Measurements from ENCODE around the gene ATP5MG.
A peak's percentile ranks its signal among the peaks of the same experiment; 100 is the strongest.

Gene ATP5MG

DNA sequence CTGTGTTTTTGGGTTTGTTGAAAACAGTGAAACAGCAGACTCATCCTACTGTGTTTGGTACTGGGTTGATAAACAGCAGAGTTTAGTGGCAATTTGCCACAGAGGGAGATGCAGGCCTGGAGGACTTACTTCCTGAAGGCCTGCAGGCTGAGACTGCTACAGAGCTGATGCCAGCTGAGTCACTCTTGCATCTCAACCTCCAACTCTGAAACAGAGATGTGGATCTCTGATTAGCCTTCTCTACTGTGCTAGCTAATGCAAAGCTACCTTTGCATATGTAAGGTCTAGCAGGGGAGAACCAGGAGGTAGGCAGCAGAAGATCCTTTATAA lies 14.3 kb downstream of the ATP5MG start:
- TF ChIP-seq RAD21 (IDR thresholded peaks at IDR 0.05; ENCODE audit: low read depth), result no peak
- TF ChIP-seq EGR1 (IDR thresholded peaks at IDR 0.05), result no peak
- TF ChIP-seq, protein P1, sequence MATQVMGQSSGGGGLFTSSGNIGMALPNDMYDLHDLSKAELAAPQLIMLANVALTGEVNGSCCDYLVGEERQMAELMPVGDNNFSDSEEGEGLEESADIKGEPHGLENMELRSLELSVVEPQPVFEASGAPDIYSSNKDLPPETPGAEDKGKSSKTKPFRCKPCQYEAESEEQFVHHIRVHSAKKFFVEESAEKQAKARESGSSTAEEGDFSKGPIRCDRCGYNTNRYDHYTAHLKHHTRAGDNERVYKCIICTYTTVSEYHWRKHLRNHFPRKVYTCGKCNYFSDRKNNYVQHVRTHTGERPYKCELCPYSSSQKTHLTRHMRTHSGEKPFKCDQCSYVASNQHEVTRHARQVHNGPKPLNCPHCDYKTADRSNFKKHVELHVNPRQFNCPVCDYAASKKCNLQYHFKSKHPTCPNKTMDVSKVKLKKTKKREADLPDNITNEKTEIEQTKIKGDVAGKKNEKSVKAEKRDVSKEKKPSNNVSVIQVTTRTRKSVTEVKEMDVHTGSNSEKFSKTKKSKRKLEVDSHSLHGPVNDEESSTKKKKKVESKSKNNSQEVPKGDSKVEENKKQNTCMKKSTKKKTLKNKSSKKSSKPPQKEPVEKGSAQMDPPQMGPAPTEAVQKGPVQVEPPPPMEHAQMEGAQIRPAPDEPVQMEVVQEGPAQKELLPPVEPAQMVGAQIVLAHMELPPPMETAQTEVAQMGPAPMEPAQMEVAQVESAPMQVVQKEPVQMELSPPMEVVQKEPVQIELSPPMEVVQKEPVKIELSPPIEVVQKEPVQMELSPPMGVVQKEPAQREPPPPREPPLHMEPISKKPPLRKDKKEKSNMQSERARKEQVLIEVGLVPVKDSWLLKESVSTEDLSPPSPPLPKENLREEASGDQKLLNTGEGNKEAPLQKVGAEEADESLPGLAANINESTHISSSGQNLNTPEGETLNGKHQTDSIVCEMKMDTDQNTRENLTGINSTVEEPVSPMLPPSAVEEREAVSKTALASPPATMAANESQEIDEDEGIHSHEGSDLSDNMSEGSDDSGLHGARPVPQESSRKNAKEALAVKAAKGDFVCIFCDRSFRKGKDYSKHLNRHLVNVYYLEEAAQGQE (IDR thresholded peaks at IDR 0.05; ENCODE audit: low read depth), result no peak
- no peak for TF ChIP-seq YY1 (IDR thresholded peaks at IDR 0.05; ENCODE audit: low read depth)
- TF ChIP-seq, protein P2, sequence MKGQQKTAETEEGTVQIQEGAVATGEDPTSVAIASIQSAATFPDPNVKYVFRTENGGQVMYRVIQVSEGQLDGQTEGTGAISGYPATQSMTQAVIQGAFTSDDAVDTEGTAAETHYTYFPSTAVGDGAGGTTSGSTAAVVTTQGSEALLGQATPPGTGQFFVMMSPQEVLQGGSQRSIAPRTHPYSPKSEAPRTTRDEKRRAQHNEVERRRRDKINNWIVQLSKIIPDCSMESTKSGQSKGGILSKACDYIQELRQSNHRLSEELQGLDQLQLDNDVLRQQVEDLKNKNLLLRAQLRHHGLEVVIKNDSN (IDR thresholded peaks at IDR 0.05), result no peak
- TF ChIP-seq, protein P3, sequence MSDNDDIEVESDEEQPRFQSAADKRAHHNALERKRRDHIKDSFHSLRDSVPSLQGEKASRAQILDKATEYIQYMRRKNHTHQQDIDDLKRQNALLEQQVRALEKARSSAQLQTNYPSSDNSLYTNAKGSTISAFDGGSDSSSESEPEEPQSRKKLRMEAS (IDR thresholded peaks at IDR 0.05), result no peak
- no peak for TF ChIP-seq CREB1 (IDR thresholded peaks at IDR 0.05; ENCODE audit: low read depth)
- no peak for TF ChIP-seq TEAD4 (IDR thresholded peaks at IDR 0.05)
- no peak for TF ChIP-seq TAF1 (IDR thresholded peaks at IDR 0.05; ENCODE audit: low read depth)
- TF ChIP-seq NFIC (IDR thresholded peaks at IDR 0.05), result no peak
- TF ChIP-seq FOXM1 (IDR thresholded peaks at IDR 0.05; ENCODE audit: borderline replicate concordance, low read depth), result no peak
- TF ChIP-seq TCF12 (IDR thresholded peaks at IDR 0.05; ENCODE audit: low read depth), result no peak
- TF ChIP-seq EP300 (IDR thresholded peaks at IDR 0.05; ENCODE audit: borderline replicate concordance), result no peak

DNA sequence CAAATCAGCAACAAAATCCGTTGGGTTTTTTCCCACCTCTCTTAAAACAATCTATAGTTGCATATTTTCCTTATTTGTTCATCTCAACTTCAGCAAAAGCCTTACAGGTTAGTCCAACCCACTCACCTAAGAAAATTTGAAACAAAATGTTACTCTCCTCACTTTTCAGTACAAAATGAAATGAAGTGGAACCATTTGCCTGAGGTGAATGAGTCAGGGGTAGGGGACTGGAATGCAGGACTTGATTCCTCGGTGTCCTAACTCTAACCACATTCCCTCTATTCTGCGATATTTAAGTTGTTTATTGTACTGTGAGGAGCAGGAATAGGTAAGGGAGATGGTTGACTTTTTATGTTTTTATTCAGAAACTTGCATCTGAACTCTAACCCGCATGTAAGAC lies 16.4 kb downstream of the ATP5MG start:
- TF ChIP-seq ZBTB7A (IDR thresholded peaks at IDR 0.05; ENCODE audit: low read depth) (no peak), YY1 (IDR thresholded peaks at IDR 0.05; ENCODE audit: low read depth) (no peak), CREB1 (IDR thresholded peaks at IDR 0.05; ENCODE audit: low read depth) (no peak), TCF12 (IDR thresholded peaks at IDR 0.05; ENCODE audit: low read depth) (no peak), RAD21 (IDR thresholded peaks at IDR 0.05; ENCODE audit: low read depth) (no peak), NFIC (IDR thresholded peaks at IDR 0.05) (no peak), TAF1 (IDR thresholded peaks at IDR 0.05; ENCODE audit: low read depth) (no peak), FOXM1 (IDR thresholded peaks at IDR 0.05; ENCODE audit: borderline replicate concordance, low read depth) (no peak), EP300 (IDR thresholded peaks at IDR 0.05; ENCODE audit: borderline replicate concordance) (no peak), CEBPB (IDR thresholded peaks at IDR 0.05) (no peak)
- TF ChIP-seq, protein P1 (IDR thresholded peaks at IDR 0.05; ENCODE audit: low read depth), result no peak
- TF ChIP-seq, protein P3 (IDR thresholded peaks at IDR 0.05), result no peak
- TF ChIP-seq, protein P2 (IDR thresholded peaks at IDR 0.05), result no peak

DNA sequence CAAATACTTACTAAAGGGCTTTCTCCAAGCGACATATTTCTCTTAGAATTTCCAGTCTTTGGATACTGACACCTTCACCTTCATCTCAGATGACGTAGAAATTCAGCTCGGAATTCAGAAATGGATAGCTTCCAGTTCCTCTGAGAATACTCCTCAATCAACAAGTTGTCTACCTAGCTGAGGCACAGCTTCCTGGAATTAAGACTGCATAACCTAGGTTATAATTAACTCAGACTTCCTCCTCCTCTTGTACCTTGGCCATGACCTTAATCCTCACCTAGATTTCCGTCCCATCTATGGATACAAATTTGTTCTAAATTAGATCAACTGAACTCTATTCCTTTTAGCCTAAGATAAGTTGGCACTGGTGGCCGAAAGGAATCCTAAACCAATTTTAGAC lies 17.4 kb downstream of the ATP5MG start:
- no peak for TF ChIP-seq TAF1 (IDR thresholded peaks at IDR 0.05; ENCODE audit: low read depth)
- TF ChIP-seq EGR1 (IDR thresholded peaks at IDR 0.05), result no peak
- no peak for TF ChIP-seq YY1 (IDR thresholded peaks at IDR 0.05; ENCODE audit: low read depth)
- TF ChIP-seq, protein P1 (IDR thresholded peaks at IDR 0.05; ENCODE audit: low read depth), result no peak
- TF ChIP-seq TEAD4 (IDR thresholded peaks at IDR 0.05), result no peak
- no peak for TF ChIP-seq RAD21 (IDR thresholded peaks at IDR 0.05; ENCODE audit: low read depth)
- TF ChIP-seq CREB1 (IDR thresholded peaks at IDR 0.05; ENCODE audit: low read depth), result no peak
- TF ChIP-seq TCF12 (IDR thresholded peaks at IDR 0.05; ENCODE audit: low read depth), result no peak
- TF ChIP-seq FOXM1 (IDR thresholded peaks at IDR 0.05; ENCODE audit: borderline replicate concordance, low read depth), result no peak
- TF ChIP-seq CEBPB (IDR thresholded peaks at IDR 0.05), result no peak
- no peak for TF ChIP-seq EP300 (IDR thresholded peaks at IDR 0.05; ENCODE audit: borderline replicate concordance)
- TF ChIP-seq, protein P2 (IDR thresholded peaks at IDR 0.05), result no peak
- TF ChIP-seq, protein P3 (IDR thresholded peaks at IDR 0.05), result no peak
- TF ChIP-seq NFIC (IDR thresholded peaks at IDR 0.05), result no peak
- no peak for TF ChIP-seq ZBTB7A (IDR thresholded peaks at IDR 0.05; ENCODE audit: low read depth)

DNA sequence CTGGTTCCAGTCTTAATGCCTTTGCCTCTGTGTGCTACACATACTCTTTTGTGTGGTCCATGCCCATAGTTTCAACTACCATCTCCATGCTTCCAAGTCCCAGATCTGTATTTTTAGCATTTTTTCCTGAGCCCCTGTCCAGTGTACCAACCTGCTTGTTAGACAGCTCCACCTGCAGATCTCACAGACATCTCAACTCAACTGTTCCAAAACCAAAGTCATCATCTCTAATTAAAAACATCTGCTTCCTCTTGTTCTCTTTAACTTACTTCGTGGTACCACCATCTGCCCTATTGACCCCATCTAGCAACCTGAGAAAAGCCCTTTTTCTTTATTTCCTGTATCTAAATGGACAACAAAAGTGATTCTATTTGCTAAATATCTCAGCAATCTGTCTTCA lies 26.3 kb downstream of the ATP5MG start:
- no peak for TF ChIP-seq EP300 (IDR thresholded peaks at IDR 0.05; ENCODE audit: borderline replicate concordance)
- TF ChIP-seq TCF12 (IDR thresholded peaks at IDR 0.05; ENCODE audit: low read depth), result no peak
- TF ChIP-seq, protein P1 (IDR thresholded peaks at IDR 0.05; ENCODE audit: low read depth), result peak; percentile 43; the same call in 1 of the 2 replicates
